Stomach (tissue), 4 donors: Measurements from ENCODE around the gene ESYT2.

Source experiments
- EP300 ChIP-seq: sonication (generic); formaldehyde crosslinking; IDR thresholded peaks from one replicate; pipeline ENCODE4 v1.6.1; 2017; ENCODE audit warnings: antibody characterized with exemption
- POLR2A ChIP-seq, 4 donors: fragments of 450-650 bp; IDR thresholded peaks; one replicate each; pipeline ENCODE4 v1.6.1; 2016; ENCODE audit warnings: antibody characterized with exemption in 4 of 4, control low read depth in 2 of 4, mild to moderate bottlenecking in 1 of 4, moderate library complexity in 1 of 4
- POLR2AphosphoS5 ChIP-seq, 3 donors: sonication (generic); formaldehyde crosslinking; IDR thresholded peaks; one replicate each; pipeline ENCODE4 v1.6.1; 2016; ENCODE audit warnings: antibody characterized with exemption in 3 of 3
- TF ChIP-seq, protein P1 (sequence below), 7 experiments: fragments of 450-650 bp in 4 of 7; fragments of 200-600 bp in 3 of 7; sonication (generic) in 3 of 7; IDR thresholded peaks; one replicate each; pipeline ENCODE4 v1.5.1; 2016 to 2019; ENCODE audit warnings: antibody characterized with exemption in 7 of 7, control low read depth in 2 of 7, mild to moderate bottlenecking in 1 of 7

GRCh38 chr7:158809596-158809995 lies 19.7 kb downstream of the ESYT2 start:
- TF ChIP-seq, protein P1, sequence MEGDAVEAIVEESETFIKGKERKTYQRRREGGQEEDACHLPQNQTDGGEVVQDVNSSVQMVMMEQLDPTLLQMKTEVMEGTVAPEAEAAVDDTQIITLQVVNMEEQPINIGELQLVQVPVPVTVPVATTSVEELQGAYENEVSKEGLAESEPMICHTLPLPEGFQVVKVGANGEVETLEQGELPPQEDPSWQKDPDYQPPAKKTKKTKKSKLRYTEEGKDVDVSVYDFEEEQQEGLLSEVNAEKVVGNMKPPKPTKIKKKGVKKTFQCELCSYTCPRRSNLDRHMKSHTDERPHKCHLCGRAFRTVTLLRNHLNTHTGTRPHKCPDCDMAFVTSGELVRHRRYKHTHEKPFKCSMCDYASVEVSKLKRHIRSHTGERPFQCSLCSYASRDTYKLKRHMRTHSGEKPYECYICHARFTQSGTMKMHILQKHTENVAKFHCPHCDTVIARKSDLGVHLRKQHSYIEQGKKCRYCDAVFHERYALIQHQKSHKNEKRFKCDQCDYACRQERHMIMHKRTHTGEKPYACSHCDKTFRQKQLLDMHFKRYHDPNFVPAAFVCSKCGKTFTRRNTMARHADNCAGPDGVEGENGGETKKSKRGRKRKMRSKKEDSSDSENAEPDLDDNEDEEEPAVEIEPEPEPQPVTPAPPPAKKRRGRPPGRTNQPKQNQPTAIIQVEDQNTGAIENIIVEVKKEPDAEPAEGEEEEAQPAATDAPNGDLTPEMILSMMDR (IDR thresholded peaks at IDR 0.05): no peak
- TF ChIP-seq POLR2A (IDR thresholded peaks at IDR 0.05): no peak
- TF ChIP-seq EP300: no peak
- TF ChIP-seq POLR2AphosphoS5 (IDR thresholded peaks at IDR 0.05): no peak
